ENCODE measurements around the gene QRSL1. TPM values are rescaled to one million over a fixed set of nuclear protein-coding genes. Genes with fewer than 3 reads are reported as not detected.
A peak's percentile ranks its signal among the peaks of the same experiment; 100 is the strongest.

The QRSL1 gene
- total and polyA plus RNA-seq, 9 of the 15 experiments (the other 6 are each of a cell fraction or from before 2014, with no cell fraction given) = 14.6 to 31.5 (median 23.0) TPM

DNA sequence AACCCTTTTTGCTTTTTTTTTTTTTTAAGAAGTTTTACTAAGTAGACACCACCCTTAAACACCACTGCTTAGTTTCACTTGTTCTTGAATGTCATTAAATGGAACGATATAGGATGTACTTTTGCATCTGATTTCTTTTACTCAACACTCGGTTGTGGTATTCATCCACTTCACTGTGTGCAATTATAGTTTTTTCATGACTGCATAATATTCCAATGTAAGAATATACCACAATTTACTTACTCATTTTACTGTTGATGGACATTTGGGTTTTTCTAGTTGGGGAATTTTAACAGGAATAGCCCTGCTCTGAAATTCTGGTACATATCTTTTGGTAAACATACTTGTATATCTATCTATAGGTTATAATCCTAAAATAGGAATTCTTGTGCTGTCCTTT lies 29.9 kb upstream of the QRSL1 start:
- no peak for ATAC-seq
- Histone ChIP-seq H3K4me1 (replicated peaks in 1 of 2; ENCODE audit: control insufficient read depth in 2 of 2, insufficient read depth in 2 of 2, low read length in 2 of 2) (no peaks in the 10 kb centered on the region), H3K9me1 (ENCODE audit: control insufficient read depth, insufficient read depth, low read length) (no peaks in the 10 kb centered on the region), H3K36me3 (ENCODE audit: control insufficient read depth, insufficient read depth, low read length) (peaks cover 3% of the 10 kb centered on the region; the same call in 1 of the 3 replicates), H3K4me3 (no peak overlapping the region), H3K27me3 (ENCODE audit: control insufficient read depth in 2 of 2, insufficient read depth in 2 of 2, low read length in 2 of 2) (no peaks in the 10 kb centered on the region), H3K79me2 (ENCODE audit: control insufficient read depth, insufficient read depth, low read length) (no peaks in the 10 kb centered on the region), H3K27ac (ENCODE audit: extremely low read depth, low read depth, low read length) (no peak overlapping the region), H3K4me2 (ENCODE audit: insufficient read depth, low read length) (no peak overlapping the region), H3K9me3 (replicated peaks; ENCODE audit: control insufficient read depth, insufficient read depth, low read depth, low read length) (no peaks in the 10 kb centered on the region), H4K20me1 (replicated peaks; ENCODE audit: control insufficient read depth, insufficient read depth, low read length) (no peaks in the 10 kb centered on the region), H3K9ac (ENCODE audit: insufficient read depth in 1 of 2, low read depth in 2 of 2, low read length in 2 of 2) (no peak overlapping the region), H2AFZ (ENCODE audit: low read depth, low read length) (no peak overlapping the region)
- ChIA-PET CTCF (ENCODE audit: low intra/inter-chr PET ratio) (no interaction called here), POLR2A (no interaction called here)
- intact Hi-C loops (cut with micrococcal nuclease) (no loop called here), in situ Hi-C loops (cut with MboI) (no loop called here)
- FAIRE-seq = no peak
- DNase-seq (ENCODE audit: extremely low read depth in 1 of 4, low spot score in 3 of 4) = no peak
- BruUV-seq (replicated peaks) = no TSS peak
- WGBS (ENCODE audit: insufficient coverage, low coverage, missing lambda C conversion rate) = 50% methylated on average over 2 of the region's 2 CpGs
- TF ChIP-seq ZNF146 (CRISPR knock-in tag; IDR thresholded peaks at IDR 0.05; ENCODE audit: unreplicated experiment) (peak; percentile 63), ETV1 (tag; conservative IDR thresholded peaks at IDR 0.05; ENCODE audit: low read depth) (no peak), FOXA3 (CRISPR knock-in tag; conservative IDR thresholded peaks at IDR 0.05 in 1 of 2, IDR thresholded peaks at IDR 0.05 in 1 of 2) (no peak), KAT2B (IDR thresholded peaks at IDR 0.05; ENCODE audit: low read depth, low read length) (no peak), RBM25 (IDR thresholded peaks at IDR 0.05; ENCODE audit: low read depth, low read length, severe bottlenecking) (peak; percentile 12), ZBTB49 (CRISPR knock-in tag; IDR thresholded peaks at IDR 0.05; ENCODE audit: borderline replicate concordance) (no peak), ZNF282 (CRISPR knock-in tag; IDR thresholded peaks at IDR 0.05) (no peak), ZNF696 (CRISPR knock-in tag; conservative IDR thresholded peaks at IDR 0.05) (no peak)
- TF ChIP-seq, protein P1, sequence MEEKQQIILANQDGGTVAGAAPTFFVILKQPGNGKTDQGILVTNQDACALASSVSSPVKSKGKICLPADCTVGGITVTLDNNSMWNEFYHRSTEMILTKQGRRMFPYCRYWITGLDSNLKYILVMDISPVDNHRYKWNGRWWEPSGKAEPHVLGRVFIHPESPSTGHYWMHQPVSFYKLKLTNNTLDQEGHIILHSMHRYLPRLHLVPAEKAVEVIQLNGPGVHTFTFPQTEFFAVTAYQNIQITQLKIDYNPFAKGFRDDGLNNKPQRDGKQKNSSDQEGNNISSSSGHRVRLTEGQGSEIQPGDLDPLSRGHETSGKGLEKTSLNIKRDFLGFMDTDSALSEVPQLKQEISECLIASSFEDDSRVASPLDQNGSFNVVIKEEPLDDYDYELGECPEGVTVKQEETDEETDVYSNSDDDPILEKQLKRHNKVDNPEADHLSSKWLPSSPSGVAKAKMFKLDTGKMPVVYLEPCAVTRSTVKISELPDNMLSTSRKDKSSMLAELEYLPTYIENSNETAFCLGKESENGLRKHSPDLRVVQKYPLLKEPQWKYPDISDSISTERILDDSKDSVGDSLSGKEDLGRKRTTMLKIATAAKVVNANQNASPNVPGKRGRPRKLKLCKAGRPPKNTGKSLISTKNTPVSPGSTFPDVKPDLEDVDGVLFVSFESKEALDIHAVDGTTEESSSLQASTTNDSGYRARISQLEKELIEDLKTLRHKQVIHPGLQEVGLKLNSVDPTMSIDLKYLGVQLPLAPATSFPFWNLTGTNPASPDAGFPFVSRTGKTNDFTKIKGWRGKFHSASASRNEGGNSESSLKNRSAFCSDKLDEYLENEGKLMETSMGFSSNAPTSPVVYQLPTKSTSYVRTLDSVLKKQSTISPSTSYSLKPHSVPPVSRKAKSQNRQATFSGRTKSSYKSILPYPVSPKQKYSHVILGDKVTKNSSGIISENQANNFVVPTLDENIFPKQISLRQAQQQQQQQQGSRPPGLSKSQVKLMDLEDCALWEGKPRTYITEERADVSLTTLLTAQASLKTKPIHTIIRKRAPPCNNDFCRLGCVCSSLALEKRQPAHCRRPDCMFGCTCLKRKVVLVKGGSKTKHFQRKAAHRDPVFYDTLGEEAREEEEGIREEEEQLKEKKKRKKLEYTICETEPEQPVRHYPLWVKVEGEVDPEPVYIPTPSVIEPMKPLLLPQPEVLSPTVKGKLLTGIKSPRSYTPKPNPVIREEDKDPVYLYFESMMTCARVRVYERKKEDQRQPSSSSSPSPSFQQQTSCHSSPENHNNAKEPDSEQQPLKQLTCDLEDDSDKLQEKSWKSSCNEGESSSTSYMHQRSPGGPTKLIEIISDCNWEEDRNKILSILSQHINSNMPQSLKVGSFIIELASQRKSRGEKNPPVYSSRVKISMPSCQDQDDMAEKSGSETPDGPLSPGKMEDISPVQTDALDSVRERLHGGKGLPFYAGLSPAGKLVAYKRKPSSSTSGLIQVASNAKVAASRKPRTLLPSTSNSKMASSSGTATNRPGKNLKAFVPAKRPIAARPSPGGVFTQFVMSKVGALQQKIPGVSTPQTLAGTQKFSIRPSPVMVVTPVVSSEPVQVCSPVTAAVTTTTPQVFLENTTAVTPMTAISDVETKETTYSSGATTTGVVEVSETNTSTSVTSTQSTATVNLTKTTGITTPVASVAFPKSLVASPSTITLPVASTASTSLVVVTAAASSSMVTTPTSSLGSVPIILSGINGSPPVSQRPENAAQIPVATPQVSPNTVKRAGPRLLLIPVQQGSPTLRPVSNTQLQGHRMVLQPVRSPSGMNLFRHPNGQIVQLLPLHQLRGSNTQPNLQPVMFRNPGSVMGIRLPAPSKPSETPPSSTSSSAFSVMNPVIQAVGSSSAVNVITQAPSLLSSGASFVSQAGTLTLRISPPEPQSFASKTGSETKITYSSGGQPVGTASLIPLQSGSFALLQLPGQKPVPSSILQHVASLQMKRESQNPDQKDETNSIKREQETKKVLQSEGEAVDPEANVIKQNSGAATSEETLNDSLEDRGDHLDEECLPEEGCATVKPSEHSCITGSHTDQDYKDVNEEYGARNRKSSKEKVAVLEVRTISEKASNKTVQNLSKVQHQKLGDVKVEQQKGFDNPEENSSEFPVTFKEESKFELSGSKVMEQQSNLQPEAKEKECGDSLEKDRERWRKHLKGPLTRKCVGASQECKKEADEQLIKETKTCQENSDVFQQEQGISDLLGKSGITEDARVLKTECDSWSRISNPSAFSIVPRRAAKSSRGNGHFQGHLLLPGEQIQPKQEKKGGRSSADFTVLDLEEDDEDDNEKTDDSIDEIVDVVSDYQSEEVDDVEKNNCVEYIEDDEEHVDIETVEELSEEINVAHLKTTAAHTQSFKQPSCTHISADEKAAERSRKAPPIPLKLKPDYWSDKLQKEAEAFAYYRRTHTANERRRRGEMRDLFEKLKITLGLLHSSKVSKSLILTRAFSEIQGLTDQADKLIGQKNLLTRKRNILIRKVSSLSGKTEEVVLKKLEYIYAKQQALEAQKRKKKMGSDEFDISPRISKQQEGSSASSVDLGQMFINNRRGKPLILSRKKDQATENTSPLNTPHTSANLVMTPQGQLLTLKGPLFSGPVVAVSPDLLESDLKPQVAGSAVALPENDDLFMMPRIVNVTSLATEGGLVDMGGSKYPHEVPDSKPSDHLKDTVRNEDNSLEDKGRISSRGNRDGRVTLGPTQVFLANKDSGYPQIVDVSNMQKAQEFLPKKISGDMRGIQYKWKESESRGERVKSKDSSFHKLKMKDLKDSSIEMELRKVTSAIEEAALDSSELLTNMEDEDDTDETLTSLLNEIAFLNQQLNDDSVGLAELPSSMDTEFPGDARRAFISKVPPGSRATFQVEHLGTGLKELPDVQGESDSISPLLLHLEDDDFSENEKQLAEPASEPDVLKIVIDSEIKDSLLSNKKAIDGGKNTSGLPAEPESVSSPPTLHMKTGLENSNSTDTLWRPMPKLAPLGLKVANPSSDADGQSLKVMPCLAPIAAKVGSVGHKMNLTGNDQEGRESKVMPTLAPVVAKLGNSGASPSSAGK (IDR thresholded peaks at IDR 0.05) = no peak

Measured in K562 (cell line).